ENCODE data around the gene CORO2B.

CORO2B gene

GRCh38 chr15:68775671-68776476 is 197.1 kb downstream of the CORO2B start:
- TF ChIP-seq EZH2 (IDR thresholded peaks at IDR 0.05; ENCODE audit: borderline replicate concordance, low read depth, low read length, severe bottlenecking): no peak
- TF ChIP-seq, protein P1, sequence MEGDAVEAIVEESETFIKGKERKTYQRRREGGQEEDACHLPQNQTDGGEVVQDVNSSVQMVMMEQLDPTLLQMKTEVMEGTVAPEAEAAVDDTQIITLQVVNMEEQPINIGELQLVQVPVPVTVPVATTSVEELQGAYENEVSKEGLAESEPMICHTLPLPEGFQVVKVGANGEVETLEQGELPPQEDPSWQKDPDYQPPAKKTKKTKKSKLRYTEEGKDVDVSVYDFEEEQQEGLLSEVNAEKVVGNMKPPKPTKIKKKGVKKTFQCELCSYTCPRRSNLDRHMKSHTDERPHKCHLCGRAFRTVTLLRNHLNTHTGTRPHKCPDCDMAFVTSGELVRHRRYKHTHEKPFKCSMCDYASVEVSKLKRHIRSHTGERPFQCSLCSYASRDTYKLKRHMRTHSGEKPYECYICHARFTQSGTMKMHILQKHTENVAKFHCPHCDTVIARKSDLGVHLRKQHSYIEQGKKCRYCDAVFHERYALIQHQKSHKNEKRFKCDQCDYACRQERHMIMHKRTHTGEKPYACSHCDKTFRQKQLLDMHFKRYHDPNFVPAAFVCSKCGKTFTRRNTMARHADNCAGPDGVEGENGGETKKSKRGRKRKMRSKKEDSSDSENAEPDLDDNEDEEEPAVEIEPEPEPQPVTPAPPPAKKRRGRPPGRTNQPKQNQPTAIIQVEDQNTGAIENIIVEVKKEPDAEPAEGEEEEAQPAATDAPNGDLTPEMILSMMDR (IDR thresholded peaks at IDR 0.05; ENCODE audit: borderline replicate concordance, extremely low read depth, low read length, poor library complexity, severe bottlenecking): no peak
- Histone ChIP-seq H2AFZ (ENCODE audit: low read depth, low read length) (no peak overlapping the region), H3K27me3 (ENCODE audit: insufficient read depth, low read length, poor library complexity) (no peaks in the 10 kb centered on the region), H3K36me3 (ENCODE audit: insufficient read depth, low read length) (peaks cover 32% of the 10 kb centered on the region), H4K20me1 (ENCODE audit: insufficient read depth, low read length) (peaks cover 33% of the 10 kb centered on the region), H3K79me2 (ENCODE audit: insufficient read depth, low read length) (no peaks in the 10 kb centered on the region), H3K27ac (ENCODE audit: low read length) (no peak overlapping the region), H3K4me3 (ENCODE audit: low read depth in 1 of 2, low read length in 2 of 2) (no peak overlapping the region), H3K9me3 (ENCODE audit: insufficient read depth, low read length, severe bottlenecking) (peaks cover 3% of the 10 kb centered on the region), H3K4me2 (ENCODE audit: insufficient read depth, low read length) (no peak overlapping the region), H3K4me1 (ENCODE audit: insufficient read depth, low read length) (no peaks in the 10 kb centered on the region), H3K9ac (ENCODE audit: low read depth, low read length) (no peak overlapping the region)
- ATAC-seq (ENCODE audit: insufficient read depth, low read depth): no peak; the same call in 2 of the 3 replicates
- DNase-seq: no peak

- peak; percentile 48 for ATAC-seq (ENCODE audit: insufficient read depth, low read depth)
- Histone ChIP-seq H3K4me1 (ENCODE audit: insufficient read depth, low read length) (no peaks in the 10 kb centered on the region), H3K36me3 (ENCODE audit: insufficient read depth, low read length) (peaks cover 39% of the 10 kb centered on the region), H3K9me3 (ENCODE audit: insufficient read depth, low read length, severe bottlenecking) (peaks cover 3% of the 10 kb centered on the region), H3K9ac (ENCODE audit: low read depth, low read length) (no peak overlapping the region), H2AFZ (ENCODE audit: low read depth, low read length) (no peak overlapping the region), H3K27me3 (ENCODE audit: insufficient read depth, low read length, poor library complexity) (no peaks in the 10 kb centered on the region), H3K79me2 (ENCODE audit: insufficient read depth, low read length) (no peaks in the 10 kb centered on the region), H3K4me2 (ENCODE audit: insufficient read depth, low read length) (no peak overlapping the region), H3K27ac (ENCODE audit: low read length) (no peak overlapping the region), H3K4me3 (ENCODE audit: low read depth in 1 of 2, low read length in 2 of 2) (no peak overlapping the region), H4K20me1 (ENCODE audit: insufficient read depth, low read length) (peaks cover 36% of the 10 kb centered on the region)
- TF ChIP-seq, protein P1 (IDR thresholded peaks at IDR 0.05; ENCODE audit: borderline replicate concordance, extremely low read depth, low read length, poor library complexity, severe bottlenecking): no peak
- no peak for TF ChIP-seq EZH2 (IDR thresholded peaks at IDR 0.05; ENCODE audit: borderline replicate concordance, low read depth, low read length, severe bottlenecking)
- no peak for DNase-seq
These were observed 197.9 kb downstream of the CORO2B start for GRCh38 chr15:68776477-68777270.

Data from DND-41 (cell line).